C4-2B (cell line): ENCODE data around the gene CHCHD6.

Experiments
- CTCF ChIP-seq: fragments of 450-650 bp; conservative IDR thresholded peaks from 2 replicates; pipeline ENCODE4 v1.5.1; 2017; ENCODE audit warnings: mild to moderate bottlenecking
- ZFX ChIP-seq: fragments of 450-650 bp; IDR thresholded peaks from 2 replicates; pipeline ENCODE4 v1.6.1; 2017

GRCh38 chr3:126714921-126715320 lies 10.9 kb downstream of the CHCHD6 start:
- no peak; the same call in 1 of the 2 replicates for TF ChIP-seq CTCF
- no peak for TF ChIP-seq ZFX
